ENCODE data around the gene MBD5.

MBD5 gene

GRCh38 chr2:148527488-148528340 lies 506.8 kb downstream of the MBD5 start:
- Histone ChIP-seq H3K9me3 (ENCODE audit: control insufficient read depth in 2 of 2, low read length in 2 of 2) (no peaks in the 10 kb centered on the region), H3K4me3 (ENCODE audit: low read length in 2 of 2) (no peak overlapping the region), H3K36me3 (ENCODE audit: control insufficient read depth in 2 of 2, insufficient read depth in 2 of 2, low read length in 2 of 2) (no peaks in the 10 kb centered on the region), H3K27ac (ENCODE audit: low read length) (no peak overlapping the region), H3K4me1 (ENCODE audit: control insufficient read depth, insufficient read depth, low read length) (no peaks in the 10 kb centered on the region), H3K9ac (ENCODE audit: low read length in 2 of 2) (no peak overlapping the region), H3K27me3 (ENCODE audit: control insufficient read depth in 1 of 2, insufficient read depth in 2 of 2, low read length in 2 of 2) (peaks cover 5 to 12% of the 10 kb centered on the region in 2 donors)

- Histone ChIP-seq H3K4me3 (ENCODE audit: low read length in 2 of 2) (no peak overlapping the region), H3K27ac (ENCODE audit: low read length) (no peak overlapping the region), H3K9me3 (ENCODE audit: control insufficient read depth in 2 of 2, low read length in 2 of 2) (no peaks in the 10 kb centered on the region), H3K36me3 (ENCODE audit: control insufficient read depth in 2 of 2, insufficient read depth in 2 of 2, low read length in 2 of 2) (no peaks in the 10 kb centered on the region), H3K27me3 (ENCODE audit: control insufficient read depth in 1 of 2, insufficient read depth in 2 of 2, low read length in 2 of 2) (peaks cover 8 to 12% of the 10 kb centered on the region in 2 donors), H3K9ac (ENCODE audit: low read length in 2 of 2) (no peak overlapping the region), H3K4me1 (ENCODE audit: control insufficient read depth, insufficient read depth, low read length) (no peaks in the 10 kb centered on the region)
Measured at GRCh38 chr2:148528356-148529064, 507.6 kb downstream of the MBD5 start.

GRCh38 chr2:148529745-148530144 lies 508.9 kb downstream of the MBD5 start:
- no peaks in the 10 kb centered on the region for H3K9me3 ChIP-seq (ENCODE audit: control insufficient read depth in 2 of 2, low read length in 2 of 2)
- no peak overlapping the region for H3K4me3 ChIP-seq (ENCODE audit: low read length in 2 of 2)
- H3K36me3 ChIP-seq (ENCODE audit: control insufficient read depth in 2 of 2, insufficient read depth in 2 of 2, low read length in 2 of 2) = no peaks in the 10 kb centered on the region
- no peak overlapping the region for H3K27ac ChIP-seq (ENCODE audit: low read length)
- H3K9ac ChIP-seq (ENCODE audit: low read length in 2 of 2) = no peak overlapping the region
- H3K4me1 ChIP-seq (ENCODE audit: control insufficient read depth, insufficient read depth, low read length) = no peaks in the 10 kb centered on the region
- peaks cover 10 to 15% of the 10 kb centered on the region in 2 donors for H3K27me3 ChIP-seq (ENCODE audit: control insufficient read depth in 1 of 2, insufficient read depth in 2 of 2, low read length in 2 of 2)

GRCh38 chr2:148530350-148530749 lies 509.5 kb downstream of the MBD5 start:
- peaks cover 10 to 19% of the 10 kb centered on the region in 2 donors for H3K27me3 ChIP-seq (ENCODE audit: control insufficient read depth in 1 of 2, insufficient read depth in 2 of 2, low read length in 2 of 2)
- H3K36me3 ChIP-seq (ENCODE audit: control insufficient read depth in 2 of 2, insufficient read depth in 2 of 2, low read length in 2 of 2) = no peaks in the 10 kb centered on the region
- H3K27ac ChIP-seq (ENCODE audit: low read length) = no peak overlapping the region
- no peak overlapping the region for H3K9ac ChIP-seq (ENCODE audit: low read length in 2 of 2)
- H3K4me1 ChIP-seq (ENCODE audit: control insufficient read depth, insufficient read depth, low read length) = no peaks in the 10 kb centered on the region
- no peak overlapping the region for H3K4me3 ChIP-seq (ENCODE audit: low read length in 2 of 2)
- no peaks in the 10 kb centered on the region for H3K9me3 ChIP-seq (ENCODE audit: control insufficient read depth in 2 of 2, low read length in 2 of 2)

GRCh38 chr2:148531235-148531634 lies 510.3 kb downstream of the MBD5 start:
- H3K27me3 ChIP-seq (ENCODE audit: control insufficient read depth in 1 of 2, insufficient read depth in 2 of 2, low read length in 2 of 2) = peaks cover 10 to 21% of the 10 kb centered on the region in 2 donors
- H3K9ac ChIP-seq (ENCODE audit: low read length in 2 of 2) = no peak overlapping the region
- H3K4me1 ChIP-seq (ENCODE audit: control insufficient read depth, insufficient read depth, low read length) = no peaks in the 10 kb centered on the region
- H3K36me3 ChIP-seq (ENCODE audit: control insufficient read depth in 2 of 2, insufficient read depth in 2 of 2, low read length in 2 of 2) = no peaks in the 10 kb centered on the region
- no peak overlapping the region for H3K4me3 ChIP-seq (ENCODE audit: low read length in 2 of 2)
- H3K27ac ChIP-seq (ENCODE audit: low read length) = no peak overlapping the region
- H3K9me3 ChIP-seq (ENCODE audit: control insufficient read depth in 2 of 2, low read length in 2 of 2) = no peaks in the 10 kb centered on the region

- Histone ChIP-seq H3K36me3 (ENCODE audit: control insufficient read depth in 2 of 2, insufficient read depth in 2 of 2, low read length in 2 of 2) (no peaks in the 10 kb centered on the region), H3K4me1 (ENCODE audit: control insufficient read depth, insufficient read depth, low read length) (no peaks in the 10 kb centered on the region), H3K9ac (ENCODE audit: low read length in 2 of 2) (no peak overlapping the region), H3K27me3 (ENCODE audit: control insufficient read depth in 1 of 2, insufficient read depth in 2 of 2, low read length in 2 of 2) (peaks cover 10 to 18% of the 10 kb centered on the region in 2 donors), H3K9me3 (ENCODE audit: control insufficient read depth in 2 of 2, low read length in 2 of 2) (no peaks in the 10 kb centered on the region), H3K4me3 (ENCODE audit: low read length in 2 of 2) (no peak overlapping the region), H3K27ac (ENCODE audit: low read length) (no peak overlapping the region)
Measured at GRCh38 chr2:148531669-148532428, 511.0 kb downstream of the MBD5 start.

GRCh38 chr2:148533004-148533403 lies 512.1 kb downstream of the MBD5 start:
- Histone ChIP-seq H3K4me1 (ENCODE audit: control insufficient read depth, insufficient read depth, low read length) (no peaks in the 10 kb centered on the region), H3K9me3 (ENCODE audit: control insufficient read depth in 2 of 2, low read length in 2 of 2) (no peaks in the 10 kb centered on the region), H3K9ac (ENCODE audit: low read length in 2 of 2) (no peak overlapping the region), H3K36me3 (ENCODE audit: control insufficient read depth in 2 of 2, insufficient read depth in 2 of 2, low read length in 2 of 2) (no peaks in the 10 kb centered on the region), H3K4me3 (ENCODE audit: low read length in 2 of 2) (no peak overlapping the region), H3K27ac (ENCODE audit: low read length) (no peak overlapping the region), H3K27me3 (ENCODE audit: control insufficient read depth in 1 of 2, insufficient read depth in 2 of 2, low read length in 2 of 2) (peaks cover 10 to 18% of the 10 kb centered on the region in 2 donors)

- Histone ChIP-seq H3K4me1 (ENCODE audit: control insufficient read depth, insufficient read depth, low read length) (no peaks in the 10 kb centered on the region), H3K4me3 (ENCODE audit: low read length in 2 of 2) (no peak overlapping the region), H3K9ac (ENCODE audit: low read length in 2 of 2) (no peak overlapping the region), H3K27ac (ENCODE audit: low read length) (no peak overlapping the region), H3K36me3 (ENCODE audit: control insufficient read depth in 2 of 2, insufficient read depth in 2 of 2, low read length in 2 of 2) (no peaks in the 10 kb centered on the region), H3K9me3 (ENCODE audit: control insufficient read depth in 2 of 2, low read length in 2 of 2) (no peaks in the 10 kb centered on the region), H3K27me3 (ENCODE audit: control insufficient read depth in 1 of 2, insufficient read depth in 2 of 2, low read length in 2 of 2) (peaks cover 10 to 21% of the 10 kb centered on the region in 2 donors)
Measured at GRCh38 chr2:148533685-148534084, 512.8 kb downstream of the MBD5 start.

GRCh38 chr2:148534416-148535204 lies 513.7 kb downstream of the MBD5 start:
- Histone ChIP-seq H3K36me3 (ENCODE audit: control insufficient read depth in 2 of 2, insufficient read depth in 2 of 2, low read length in 2 of 2) (no peaks in the 10 kb centered on the region), H3K9me3 (ENCODE audit: control insufficient read depth in 2 of 2, low read length in 2 of 2) (no peaks in the 10 kb centered on the region), H3K27me3 (ENCODE audit: control insufficient read depth in 1 of 2, insufficient read depth in 2 of 2, low read length in 2 of 2) (peaks cover 12 to 21% of the 10 kb centered on the region in 2 donors), H3K27ac (ENCODE audit: low read length) (no peak overlapping the region), H3K9ac (ENCODE audit: low read length in 2 of 2) (no peak overlapping the region), H3K4me3 (ENCODE audit: low read length in 2 of 2) (no peak overlapping the region), H3K4me1 (ENCODE audit: control insufficient read depth, insufficient read depth, low read length) (no peaks in the 10 kb centered on the region)

- Histone ChIP-seq H3K27me3 (ENCODE audit: control insufficient read depth in 1 of 2, insufficient read depth in 2 of 2, low read length in 2 of 2) (peaks cover 7 to 12% of the 10 kb centered on the region in 2 donors), H3K4me3 (ENCODE audit: low read length in 2 of 2) (no peak overlapping the region), H3K36me3 (ENCODE audit: control insufficient read depth in 2 of 2, insufficient read depth in 2 of 2, low read length in 2 of 2) (no peaks in the 10 kb centered on the region), H3K4me1 (ENCODE audit: control insufficient read depth, insufficient read depth, low read length) (no peaks in the 10 kb centered on the region), H3K9ac (ENCODE audit: low read length in 2 of 2) (no peak overlapping the region), H3K27ac (ENCODE audit: low read length) (no peak overlapping the region), H3K9me3 (ENCODE audit: control insufficient read depth in 2 of 2, low read length in 2 of 2) (no peaks in the 10 kb centered on the region)
Measured at GRCh38 chr2:148538375-148538774, 517.5 kb downstream of the MBD5 start.
